AG09319 (cell line): Measurements from ENCODE around the gene PRMT3.
"Not testable (repeated sequence)": the region's sequence is repeated elsewhere in the genome, so short reads cannot be mapped to it uniquely, and the experiment has no call there.

ENCODE experiments used
- DNase-seq: peaks from one replicate; pipeline ENCODE4 v3.0.0-alpha.2; 2010; ENCODE audit warnings: low read depth; ENCODE audit errors: extremely low read depth
- CTCF ChIP-seq: IDR thresholded peaks from 2 replicates; pipeline ENCODE4 v1.5.1; 2011; ENCODE audit warnings: low read depth, mild to moderate bottlenecking, inconsistent platforms, low read length, moderate library complexity

PRMT3 gene

GRCh38 chr11:20541503-20541902 lies 154.0 kb downstream of the PRMT3 start:
- TF ChIP-seq CTCF, result no peak
- DNase-seq, result no peak

GRCh38 chr11:20544603-20545237 lies 157.2 kb downstream of the PRMT3 start:
- no peak for TF ChIP-seq CTCF
- DNase-seq, result no peak

GRCh38 chr11:20547411-20547810 lies 159.9 kb downstream of the PRMT3 start:
- TF ChIP-seq CTCF, result no peak

GRCh38 chr11:20551096-20551495 lies 163.6 kb downstream of the PRMT3 start:
- no peak for DNase-seq
- no peak for TF ChIP-seq CTCF

More at GRCh38 chr11:20547411-20547810, 159.9 kb downstream of the PRMT3 start:
- DNase-seq, result no peak

- TF ChIP-seq CTCF, result no peak
- DNase-seq, result no peak
Measured at GRCh38 chr11:20555783-20556182, 168.3 kb downstream of the PRMT3 start.

- not testable (repeated sequence) for DNase-seq
Measured at GRCh38 chr11:20556396-20556795, 168.9 kb downstream of the PRMT3 start.

- no peak for DNase-seq
- no peak for TF ChIP-seq CTCF
Measured at GRCh38 chr11:20558741-20559140, 171.2 kb downstream of the PRMT3 start.
